Prostate gland (tissue), 2 donors: ENCODE measurements around the gene MAP1LC3C.

ENCODE experiments used
- POLR2A ChIP-seq: fragments of 450-650 bp; IDR thresholded peaks from one replicate; pipeline ENCODE4 v1.6.1; 2016; ENCODE audit warnings: antibody characterized with exemption, mild to moderate bottlenecking
- POLR2AphosphoS5 ChIP-seq: sonication (generic); formaldehyde crosslinking; IDR thresholded peaks from one replicate; pipeline ENCODE4 v1.6.1; 2017; ENCODE audit warnings: antibody characterized with exemption
- TF ChIP-seq, protein P1 (sequence below), 4 experiments: fragments of 200-600 bp in 2 of 4; fragments of 450-650 bp in 2 of 4; sonication (generic) in 2 of 4; IDR thresholded peaks; 1 replicate in 3 of 4; 2 replicates in 1 of 4; pipeline ENCODE4 v1.5.1; 2016 to 2019; ENCODE audit warnings: antibody characterized with exemption in 4 of 4, mild to moderate bottlenecking in 2 of 4, moderate library complexity in 2 of 4

DNA sequence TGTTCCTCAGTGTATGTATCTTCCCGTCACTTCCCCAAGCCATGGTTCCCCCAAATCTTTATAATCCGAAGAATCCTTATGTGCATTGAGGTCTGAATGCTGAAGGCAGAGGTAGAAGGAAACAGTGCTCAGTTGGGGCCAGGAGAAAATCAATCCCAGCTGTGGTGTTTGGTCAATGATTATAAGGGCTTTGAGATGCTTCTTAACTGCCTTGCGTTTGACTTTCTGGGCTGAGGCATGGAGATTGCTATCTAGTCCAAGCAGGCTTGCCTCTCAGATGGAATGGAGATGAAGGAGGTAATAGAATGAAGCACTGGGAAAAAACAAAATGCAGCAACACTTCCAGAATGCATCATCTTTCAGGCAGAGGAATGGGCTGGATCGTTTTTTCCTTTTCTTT, 3.6 kb upstream of the MAP1LC3C start:
- TF ChIP-seq, protein P1, sequence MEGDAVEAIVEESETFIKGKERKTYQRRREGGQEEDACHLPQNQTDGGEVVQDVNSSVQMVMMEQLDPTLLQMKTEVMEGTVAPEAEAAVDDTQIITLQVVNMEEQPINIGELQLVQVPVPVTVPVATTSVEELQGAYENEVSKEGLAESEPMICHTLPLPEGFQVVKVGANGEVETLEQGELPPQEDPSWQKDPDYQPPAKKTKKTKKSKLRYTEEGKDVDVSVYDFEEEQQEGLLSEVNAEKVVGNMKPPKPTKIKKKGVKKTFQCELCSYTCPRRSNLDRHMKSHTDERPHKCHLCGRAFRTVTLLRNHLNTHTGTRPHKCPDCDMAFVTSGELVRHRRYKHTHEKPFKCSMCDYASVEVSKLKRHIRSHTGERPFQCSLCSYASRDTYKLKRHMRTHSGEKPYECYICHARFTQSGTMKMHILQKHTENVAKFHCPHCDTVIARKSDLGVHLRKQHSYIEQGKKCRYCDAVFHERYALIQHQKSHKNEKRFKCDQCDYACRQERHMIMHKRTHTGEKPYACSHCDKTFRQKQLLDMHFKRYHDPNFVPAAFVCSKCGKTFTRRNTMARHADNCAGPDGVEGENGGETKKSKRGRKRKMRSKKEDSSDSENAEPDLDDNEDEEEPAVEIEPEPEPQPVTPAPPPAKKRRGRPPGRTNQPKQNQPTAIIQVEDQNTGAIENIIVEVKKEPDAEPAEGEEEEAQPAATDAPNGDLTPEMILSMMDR (IDR thresholded peaks at IDR 0.05), result no peak
- TF ChIP-seq POLR2A, result no peak
- no peak for TF ChIP-seq POLR2AphosphoS5
